ENCODE measurements around the gene DDR2.
A peak's percentile ranks its signal among the peaks of the same experiment; 100 is the strongest.

Gene DDR2

DNA sequence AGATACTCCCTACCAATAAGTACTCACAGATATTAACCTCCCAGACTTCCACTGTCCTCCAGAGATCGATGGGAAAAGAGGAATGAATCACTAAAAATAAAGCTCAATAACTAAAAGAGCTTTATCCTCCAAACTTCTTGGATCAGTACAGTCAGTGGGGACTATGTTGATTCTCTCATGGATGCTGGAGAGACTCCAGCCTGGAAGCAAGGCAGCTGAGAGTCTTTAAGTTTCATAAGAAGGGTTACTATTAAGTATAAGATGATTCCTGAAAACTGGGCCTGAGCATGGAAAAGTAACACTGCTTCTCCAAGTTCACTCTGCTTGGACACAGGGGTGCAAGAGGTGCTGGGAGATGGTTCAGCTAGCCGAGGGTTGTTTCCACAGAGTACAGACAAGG is 6.2 kb upstream of the DDR2 start (continued):
- TF ChIP-seq ZC3H10 (CRISPR knock-in tag; IDR thresholded peaks at IDR 0.05) (no peak), GLIS3 (CRISPR knock-in tag; IDR thresholded peaks at IDR 0.05) (no peak), TCF4 (CRISPR knock-in tag; IDR thresholded peaks at IDR 0.05; ENCODE audit: borderline replicate concordance) (no peak), BACH2 (CRISPR knock-in tag; IDR thresholded peaks at IDR 0.05; ENCODE audit: borderline replicate concordance) (no peak), ISL1 (CRISPR knock-in tag; IDR thresholded peaks at IDR 0.05) (no peak), TOX (CRISPR knock-in tag; IDR thresholded peaks at IDR 0.05; ENCODE audit: borderline replicate concordance) (no peak), PPARA (CRISPR knock-in tag; IDR thresholded peaks at IDR 0.05; ENCODE audit: borderline replicate concordance) (no peak), ZNF8 (CRISPR knock-in tag; IDR thresholded peaks at IDR 0.05) (no peak)

DNA sequence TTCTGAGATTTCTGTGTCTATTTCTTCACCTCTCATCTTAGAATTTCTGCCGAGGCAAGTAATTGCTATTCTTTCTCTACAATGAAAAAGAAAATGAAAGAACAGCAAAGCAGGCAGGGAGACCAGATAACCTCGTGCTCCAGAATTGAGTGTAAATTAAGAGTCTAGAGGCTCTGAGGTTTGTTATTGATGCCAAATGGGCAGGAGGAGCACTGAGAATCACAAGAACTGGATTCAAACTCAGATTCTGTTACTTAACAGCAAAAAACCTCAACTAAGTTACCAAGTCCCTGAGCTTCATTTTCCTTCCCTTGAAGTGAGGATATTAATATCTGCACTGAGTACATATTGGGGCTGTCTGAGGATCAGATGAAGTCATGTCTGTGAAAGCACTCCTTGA is 5.5 kb upstream of the DDR2 start:
- no peak for ATAC-seq

GRCh38 chr1:162627662-162628296 is 4.5 kb upstream of the DDR2 start:
- no peak for ATAC-seq
- TF ChIP-seq, protein P1, sequence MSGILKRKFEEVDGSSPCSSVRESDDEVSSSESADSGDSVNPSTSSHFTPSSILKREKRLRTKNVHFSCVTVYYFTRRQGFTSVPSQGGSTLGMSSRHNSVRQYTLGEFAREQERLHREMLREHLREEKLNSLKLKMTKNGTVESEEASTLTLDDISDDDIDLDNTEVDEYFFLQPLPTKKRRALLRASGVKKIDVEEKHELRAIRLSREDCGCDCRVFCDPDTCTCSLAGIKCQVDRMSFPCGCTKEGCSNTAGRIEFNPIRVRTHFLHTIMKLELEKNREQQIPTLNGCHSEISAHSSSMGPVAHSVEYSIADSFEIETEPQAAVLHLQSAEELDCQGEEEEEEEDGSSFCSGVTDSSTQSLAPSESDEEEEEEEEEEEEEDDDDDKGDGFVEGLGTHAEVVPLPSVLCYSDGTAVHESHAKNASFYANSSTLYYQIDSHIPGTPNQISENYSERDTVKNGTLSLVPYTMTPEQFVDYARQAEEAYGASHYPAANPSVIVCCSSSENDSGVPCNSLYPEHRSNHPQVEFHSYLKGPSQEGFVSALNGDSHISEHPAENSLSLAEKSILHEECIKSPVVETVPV (CRISPR knock-in tag; IDR thresholded peaks at IDR 0.05) = no peak
- no peak for TF ChIP-seq ZFP30 (CRISPR knock-in tag; IDR thresholded peaks at IDR 0.05)
- no peak for TF ChIP-seq CSDC2 (CRISPR knock-in tag; IDR thresholded peaks at IDR 0.05)
- TF ChIP-seq BACH2 (CRISPR knock-in tag; IDR thresholded peaks at IDR 0.05; ENCODE audit: borderline replicate concordance) = no peak
- TF ChIP-seq, protein P2, sequence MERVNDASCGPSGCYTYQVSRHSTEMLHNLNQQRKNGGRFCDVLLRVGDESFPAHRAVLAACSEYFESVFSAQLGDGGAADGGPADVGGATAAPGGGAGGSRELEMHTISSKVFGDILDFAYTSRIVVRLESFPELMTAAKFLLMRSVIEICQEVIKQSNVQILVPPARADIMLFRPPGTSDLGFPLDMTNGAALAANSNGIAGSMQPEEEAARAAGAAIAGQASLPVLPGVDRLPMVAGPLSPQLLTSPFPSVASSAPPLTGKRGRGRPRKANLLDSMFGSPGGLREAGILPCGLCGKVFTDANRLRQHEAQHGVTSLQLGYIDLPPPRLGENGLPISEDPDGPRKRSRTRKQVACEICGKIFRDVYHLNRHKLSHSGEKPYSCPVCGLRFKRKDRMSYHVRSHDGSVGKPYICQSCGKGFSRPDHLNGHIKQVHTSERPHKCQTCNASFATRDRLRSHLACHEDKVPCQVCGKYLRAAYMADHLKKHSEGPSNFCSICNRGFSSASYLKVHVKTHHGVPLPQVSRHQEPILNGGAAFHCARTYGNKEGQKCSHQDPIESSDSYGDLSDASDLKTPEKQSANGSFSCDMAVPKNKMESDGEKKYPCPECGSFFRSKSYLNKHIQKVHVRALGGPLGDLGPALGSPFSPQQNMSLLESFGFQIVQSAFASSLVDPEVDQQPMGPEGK (CRISPR knock-in tag; IDR thresholded peaks at IDR 0.05; ENCODE audit: borderline replicate concordance) = no peak
- no peak for TF ChIP-seq ZNF565 (CRISPR knock-in tag; conservative IDR thresholded peaks at IDR 0.05; ENCODE audit: low read depth)
- no peak for TF ChIP-seq OSR1 (CRISPR knock-in tag; IDR thresholded peaks at IDR 0.05)
- TF ChIP-seq ARNTL (CRISPR knock-in tag; IDR thresholded peaks at IDR 0.05; ENCODE audit: borderline replicate concordance, low read depth) = no peak
- no peak for TF ChIP-seq RARB (CRISPR knock-in tag; IDR thresholded peaks at IDR 0.05)
- no peak for TF ChIP-seq ZFP3 (CRISPR knock-in tag; IDR thresholded peaks at IDR 0.05)
- TF ChIP-seq GLIS3 (CRISPR knock-in tag; IDR thresholded peaks at IDR 0.05) = no peak
- no peak for TF ChIP-seq SNAI2 (CRISPR knock-in tag; IDR thresholded peaks at IDR 0.05)
- TF ChIP-seq, protein P3, sequence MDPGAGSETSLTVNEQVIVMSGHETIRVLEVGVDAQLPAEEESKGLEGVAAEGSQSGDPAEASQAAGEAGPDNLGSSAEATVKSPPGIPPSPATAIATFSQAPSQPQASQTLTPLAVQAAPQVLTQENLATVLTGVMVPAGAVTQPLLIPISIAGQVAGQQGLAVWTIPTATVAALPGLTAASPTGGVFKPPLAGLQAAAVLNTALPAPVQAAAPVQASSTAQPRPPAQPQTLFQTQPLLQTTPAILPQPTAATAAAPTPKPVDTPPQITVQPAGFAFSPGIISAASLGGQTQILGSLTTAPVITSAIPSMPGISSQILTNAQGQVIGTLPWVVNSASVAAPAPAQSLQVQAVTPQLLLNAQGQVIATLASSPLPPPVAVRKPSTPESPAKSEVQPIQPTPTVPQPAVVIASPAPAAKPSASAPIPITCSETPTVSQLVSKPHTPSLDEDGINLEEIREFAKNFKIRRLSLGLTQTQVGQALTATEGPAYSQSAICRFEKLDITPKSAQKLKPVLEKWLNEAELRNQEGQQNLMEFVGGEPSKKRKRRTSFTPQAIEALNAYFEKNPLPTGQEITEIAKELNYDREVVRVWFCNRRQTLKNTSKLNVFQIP (CRISPR knock-in tag; IDR thresholded peaks at IDR 0.05; ENCODE audit: borderline replicate concordance, low read depth) = no peak
- no peak for TF ChIP-seq CREB5 (CRISPR knock-in tag; IDR thresholded peaks at IDR 0.05; ENCODE audit: low read depth)
- TF ChIP-seq TCF4 (CRISPR knock-in tag; IDR thresholded peaks at IDR 0.05; ENCODE audit: borderline replicate concordance) = no peak
- TF ChIP-seq PPARA (CRISPR knock-in tag; IDR thresholded peaks at IDR 0.05; ENCODE audit: borderline replicate concordance) = no peak
- no peak for TF ChIP-seq TOX (CRISPR knock-in tag; IDR thresholded peaks at IDR 0.05; ENCODE audit: borderline replicate concordance)
- TF ChIP-seq ESRRG (CRISPR knock-in tag; IDR thresholded peaks at IDR 0.05) = no peak

More for the DNA sequence above, 5.5 kb upstream of the DDR2 start:
- TF ChIP-seq TOX (CRISPR knock-in tag; IDR thresholded peaks at IDR 0.05; ENCODE audit: borderline replicate concordance) = peak; percentile 42; the same call in 1 of the 2 replicates
- TF ChIP-seq, protein P3 (CRISPR knock-in tag; IDR thresholded peaks at IDR 0.05; ENCODE audit: borderline replicate concordance, low read depth) = no peak

Measured in SK-N-SH treated with all-trans-retinoic acid at 6 μM for 48 hours (cell line).